ENCODE data around the gene IQCC.

Gene IQCC

DNA sequence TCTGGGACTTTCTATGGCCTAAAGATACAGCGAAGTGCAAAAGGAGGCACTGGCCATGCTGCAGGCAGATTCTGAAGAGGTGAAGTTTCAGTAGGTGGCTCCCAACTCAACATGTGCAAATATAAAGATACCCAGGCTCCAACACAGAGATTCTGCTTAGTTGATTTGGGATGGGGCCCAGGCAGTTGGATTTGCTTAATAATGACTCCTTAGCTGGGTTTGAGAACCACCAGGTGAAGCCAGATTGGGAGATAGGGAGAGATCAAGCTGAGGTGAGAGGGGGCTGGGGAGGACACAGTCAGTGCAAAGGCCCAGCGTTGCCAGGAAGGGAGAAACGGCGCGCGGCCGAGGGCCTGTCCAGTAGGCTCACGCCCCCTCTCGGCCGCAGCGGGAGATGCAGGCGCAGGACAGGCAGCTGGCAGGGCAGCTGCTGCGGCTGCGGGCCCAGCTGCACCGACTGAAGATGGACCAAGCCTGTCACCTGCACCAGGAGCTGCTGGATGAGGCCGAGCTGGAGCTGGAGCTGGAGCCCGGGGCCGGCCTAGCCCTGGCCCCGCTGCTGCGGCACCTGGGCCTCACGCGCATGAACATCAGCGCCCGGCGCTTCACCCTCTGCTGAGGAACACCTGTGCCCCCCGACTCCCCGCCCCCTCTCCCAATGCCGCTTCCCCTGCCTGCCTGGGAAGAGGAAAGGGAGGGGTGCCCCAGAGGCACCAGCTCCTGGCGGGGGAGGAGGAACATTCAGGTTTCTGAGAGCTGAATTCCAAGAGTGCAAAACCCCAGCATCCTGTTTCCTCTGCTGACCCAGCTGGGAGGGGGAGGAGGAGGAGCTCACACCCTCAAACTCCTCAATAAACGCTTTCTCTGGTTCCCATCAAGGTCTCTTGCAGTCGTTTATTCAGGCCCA is 42.8 kb downstream of the IQCC start:
- DNase-seq: peak; percentile 13
- in situ Hi-C loops (cut with HindIII; ENCODE audit: low pct_ligation_motif_present, low pct_unique_long_range_greater_than_20kb, low sequenced_read_pairs): no loop called here

GRCh38 chr1:32249831-32250525 is 44.5 kb downstream of the IQCC start:
- peak; percentile 51 for DNase-seq
- in situ Hi-C loops (cut with HindIII; ENCODE audit: low pct_ligation_motif_present, low pct_unique_long_range_greater_than_20kb, low sequenced_read_pairs): no loop called here

GRCh38 chr1:32250893-32251716 is 45.6 kb downstream of the IQCC start, which contains the start of gene LCK:
Gene LCK, plus strand, starts transcription at chr1:32251265. Its CDS starts 23,065 bp downstream, at chr1:32274330.
- no peak for DNase-seq

GRCh38 chr1:32255072-32256071 is 49.9 kb downstream of the IQCC start:
- in situ Hi-C loops (cut with HindIII; ENCODE audit: low pct_ligation_motif_present, low pct_unique_long_range_greater_than_20kb, low sequenced_read_pairs): no loop called here
- DNase-seq: no peak

More at GRCh38 chr1:32250893-32251716, 45.6 kb downstream of the IQCC start, which contains the start of gene LCK:
- in situ Hi-C loops (cut with HindIII; ENCODE audit: low pct_ligation_motif_present, low pct_unique_long_range_greater_than_20kb, low sequenced_read_pairs): no loop called here

DNA sequence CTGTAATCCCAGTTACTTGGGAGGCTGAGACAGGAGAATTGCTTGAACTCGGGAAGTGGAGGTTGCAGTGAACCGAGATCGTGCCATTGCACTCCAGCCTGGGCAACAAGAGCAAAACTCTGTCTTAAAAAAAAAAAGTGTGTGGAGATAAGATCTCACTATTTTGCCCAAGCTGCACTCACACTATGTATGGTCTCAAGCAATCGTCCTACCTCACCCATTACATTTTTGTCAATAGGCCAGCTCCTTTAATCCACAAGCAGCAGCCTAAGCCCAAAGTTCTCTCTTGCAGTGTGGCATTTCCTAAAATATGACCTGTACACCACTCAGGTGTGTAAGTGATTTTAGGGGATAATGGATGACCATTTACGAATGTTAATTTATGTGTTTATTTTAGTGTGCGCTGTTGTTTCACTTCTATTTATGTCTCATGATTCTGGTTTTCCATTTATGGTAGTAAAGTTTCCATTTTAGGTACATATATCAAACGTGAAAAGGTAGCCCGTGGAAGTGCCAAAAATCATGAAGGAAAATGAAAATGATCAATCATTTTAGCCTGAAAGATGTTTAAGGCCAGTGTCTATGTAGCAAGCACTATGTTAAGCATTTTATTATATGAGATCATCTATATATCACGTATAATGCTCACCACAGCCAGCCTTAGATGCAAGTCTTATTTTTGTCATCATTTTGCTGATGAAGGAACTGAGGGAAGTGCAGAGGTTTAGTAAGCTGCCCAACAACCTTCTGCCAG is 51.2 kb downstream of the IQCC start:
- DNase-seq: no peak
- in situ Hi-C loops (cut with HindIII; ENCODE audit: low pct_ligation_motif_present, low pct_unique_long_range_greater_than_20kb, low sequenced_read_pairs): no loop called here

DNA sequence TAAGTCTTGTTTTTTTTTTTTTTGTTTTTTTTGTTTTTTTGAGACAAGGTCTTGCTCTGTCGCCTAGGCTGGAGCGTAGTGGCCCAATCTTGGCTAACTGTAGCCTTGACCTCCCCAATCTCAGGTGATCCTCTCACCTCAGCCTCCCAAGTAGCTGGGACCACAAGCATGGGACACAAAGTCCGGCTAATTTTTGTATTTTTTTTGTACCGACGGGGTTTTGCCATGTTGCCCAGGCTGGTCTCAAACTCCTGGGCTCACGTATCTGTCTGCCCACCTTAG is 51.7 kb downstream of the IQCC start:
- no peak for DNase-seq

More for the DNA sequence above, 51.7 kb downstream of the IQCC start:
- in situ Hi-C loops (cut with HindIII; ENCODE audit: low pct_ligation_motif_present, low pct_unique_long_range_greater_than_20kb, low sequenced_read_pairs): no loop called here
